GM21717 (cell line): ENCODE results near the gene CELF2.
"Not testable (repeated sequence)": the region's sequence is repeated elsewhere in the genome, so short reads cannot be mapped to it uniquely, and the experiment has no call there.

Experiments
- ATAC-seq: cut with Tn5 transposase; IDR thresholded peaks from one replicate; pipeline ENCODE4 v1.9.1; 2021; ENCODE audit warnings: mild to moderate bottlenecking, moderate library complexity; ENCODE audit not compliant: unreplicated experiment

Gene CELF2

GRCh38 chr10:11366889-11367288 is 349.2 kb downstream of the CELF2 start:
- ATAC-seq, result not testable (repeated sequence)

- no peak for ATAC-seq
Observed at GRCh38 chr10:11367505-11367904, 349.8 kb downstream of the CELF2 start.

GRCh38 chr10:11373717-11374171 is 356.1 kb downstream of the CELF2 start:
- no peak for ATAC-seq

- ATAC-seq, result no peak
Observed at GRCh38 chr10:11377267-11377666, 359.6 kb downstream of the CELF2 start.

- no peak for ATAC-seq
Observed at GRCh38 chr10:11378835-11379234, 361.2 kb downstream of the CELF2 start.

- ATAC-seq, result no peak
Observed at GRCh38 chr10:11379771-11380170, 362.1 kb downstream of the CELF2 start.

- ATAC-seq, result no peak
Observed at GRCh38 chr10:11381023-11381422, 363.4 kb downstream of the CELF2 start.

- no peak for ATAC-seq
Observed at GRCh38 chr10:11381511-11381910, 363.8 kb downstream of the CELF2 start.

- ATAC-seq, result no peak
Observed at GRCh38 chr10:11382187-11382586, 364.5 kb downstream of the CELF2 start.

GRCh38 chr10:11386044-11386443 is 368.4 kb downstream of the CELF2 start:
- ATAC-seq, result no peak
